Left renal cortex interstitium (tissue), 4 donors: ENCODE results near the gene TMX4. TPM values are rescaled to one million over a fixed set of nuclear protein-coding genes. Genes with fewer than 3 reads are reported as not detected.

ENCODE experiments used
- DNase-seq, 4 donors: peaks; one replicate each; pipeline ENCODE4 v3.0.0-alpha.2; 2013; ENCODE audit warnings: low read depth in 4 of 4, low spot score in 2 of 4, missing footprints in 1 of 4
- polyA plus RNA-seq, 4 donors: library from polyadenylated mRNA; unstranded; fragments of 120-200 nt; gene quantifications; one replicate each; pipeline ENCODE4 v1.2.1, GENCODE V29; 2013; ENCODE audit not compliant: insufficient read length in 4 of 4

The TMX4 gene
- polyA plus RNA-seq, 4 donors, result 50.0 to 114 (median 74.6) TPM

DNA sequence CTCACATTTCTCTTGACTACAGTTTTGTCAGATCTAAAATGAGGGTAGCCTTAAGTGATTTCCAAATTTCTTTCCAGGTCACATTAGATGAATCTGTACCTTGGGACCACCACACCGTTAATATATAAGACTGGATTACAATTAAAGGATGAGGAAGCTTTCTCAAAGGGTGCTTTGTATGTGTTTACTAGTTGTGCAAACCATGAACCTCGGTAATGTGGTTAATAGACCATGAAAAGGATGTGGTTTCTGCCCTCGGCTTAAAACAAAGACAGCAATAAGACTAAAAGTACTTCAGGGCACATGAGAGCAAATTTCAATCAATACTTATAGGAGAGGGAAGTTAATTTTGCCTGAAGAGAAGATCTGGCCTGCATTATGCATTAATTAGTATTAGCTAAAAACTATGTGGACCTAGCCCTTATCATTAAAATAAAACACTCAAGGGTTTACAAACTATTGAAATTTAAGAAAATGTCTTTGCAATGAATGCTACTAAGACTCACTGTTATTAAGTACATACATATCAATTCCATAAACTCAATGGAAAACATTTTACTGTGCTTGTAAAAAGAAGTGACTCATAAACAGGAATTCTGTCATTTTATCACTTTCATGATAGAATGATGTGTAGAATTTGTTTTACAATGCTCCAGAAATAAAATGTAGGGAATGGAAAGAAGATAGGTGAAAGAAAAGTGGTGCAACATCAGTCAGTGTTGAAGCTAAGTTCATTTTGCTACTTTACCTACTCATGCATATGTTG, 936 bp upstream of the TMX4 start:
- no peak for DNase-seq

- no peak for DNase-seq
Measured at GRCh38 chr20:8019998-8020247, 362 bp upstream of the TMX4 start.

- DNase-seq, result peak; percentile 63 to 80 (median 70)
Measured at GRCh38 chr20:8018958-8019245, 659 bp downstream of the TMX4 start.

GRCh38 chr20:8012724-8013123, 6.8 kb downstream of the TMX4 start:
- no peak for DNase-seq

GRCh38 chr20:8008733-8009132, 10.8 kb downstream of the TMX4 start:
- no peak for DNase-seq

DNA sequence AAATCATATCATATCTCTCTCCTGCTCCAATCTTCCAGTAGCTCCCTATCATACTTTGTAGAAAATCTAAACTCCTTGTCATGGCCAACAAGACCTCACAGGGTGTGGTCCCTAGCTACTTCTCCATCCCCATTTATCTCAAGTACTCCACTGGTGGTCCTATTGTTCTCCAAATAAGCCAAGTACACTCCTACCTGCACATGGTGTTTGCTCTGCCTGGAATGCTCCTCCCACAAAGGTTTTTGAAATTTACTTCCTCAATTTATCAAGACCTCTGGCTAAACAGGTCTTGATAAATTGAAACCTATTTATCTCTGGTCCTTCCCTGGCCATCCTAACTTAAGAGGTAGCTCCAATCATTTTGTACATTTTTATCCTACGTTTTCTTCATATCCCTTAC, 12.1 kb downstream of the TMX4 start:
- DNase-seq, result no peak

GRCh38 chr20:8005575-8006366, 13.8 kb downstream of the TMX4 start:
- no peak for DNase-seq

- no peak for DNase-seq
Measured at GRCh38 chr20:8005033-8005432, 14.5 kb downstream of the TMX4 start.

DNA sequence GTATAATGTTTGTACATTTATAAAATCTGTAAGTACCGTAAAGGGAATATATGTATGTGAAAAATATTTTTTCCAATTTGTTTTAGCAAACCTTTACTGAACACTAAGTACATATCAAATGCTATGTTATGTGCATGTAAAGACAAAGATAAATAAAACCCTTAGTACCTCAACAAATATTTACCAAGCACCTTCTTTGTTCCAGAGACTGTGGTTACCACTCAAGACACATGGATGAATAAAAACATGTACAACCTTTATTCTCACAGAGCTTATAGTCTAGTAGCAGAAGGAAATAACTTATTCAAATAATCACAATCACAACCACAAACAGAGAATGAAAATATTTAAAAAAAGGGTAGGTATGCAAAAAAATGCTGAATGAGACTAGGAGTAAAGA, 17.5 kb downstream of the TMX4 start:
- no peak for DNase-seq

GRCh38 chr20:8000796-8001195, 18.8 kb downstream of the TMX4 start:
- no peak for DNase-seq

DNA sequence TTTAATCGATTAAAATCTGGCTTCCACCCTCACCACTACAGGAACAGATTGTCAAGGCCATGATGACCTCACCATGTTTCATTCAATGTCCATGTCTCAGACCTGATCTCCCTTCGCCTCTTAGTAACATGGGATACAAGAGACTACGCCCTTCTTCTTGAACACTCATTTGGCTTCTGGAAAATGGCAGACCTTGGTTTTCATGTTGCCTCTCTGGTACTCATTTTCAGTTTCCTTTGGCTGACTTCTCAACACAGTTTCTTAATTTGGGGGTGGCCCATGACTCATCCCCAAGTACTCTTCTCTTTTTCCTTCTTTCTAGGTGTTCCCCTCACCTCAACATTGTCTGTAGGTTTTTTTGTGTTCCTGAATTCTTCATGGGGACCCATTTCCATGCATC, 22.7 kb downstream of the TMX4 start:
- no peak for DNase-seq

- DNase-seq, result no peak
Measured at GRCh38 chr20:7994809-7995208, 24.8 kb downstream of the TMX4 start.

- DNase-seq, result no peak
Measured at GRCh38 chr20:7993703-7994102, 25.9 kb downstream of the TMX4 start.

DNA sequence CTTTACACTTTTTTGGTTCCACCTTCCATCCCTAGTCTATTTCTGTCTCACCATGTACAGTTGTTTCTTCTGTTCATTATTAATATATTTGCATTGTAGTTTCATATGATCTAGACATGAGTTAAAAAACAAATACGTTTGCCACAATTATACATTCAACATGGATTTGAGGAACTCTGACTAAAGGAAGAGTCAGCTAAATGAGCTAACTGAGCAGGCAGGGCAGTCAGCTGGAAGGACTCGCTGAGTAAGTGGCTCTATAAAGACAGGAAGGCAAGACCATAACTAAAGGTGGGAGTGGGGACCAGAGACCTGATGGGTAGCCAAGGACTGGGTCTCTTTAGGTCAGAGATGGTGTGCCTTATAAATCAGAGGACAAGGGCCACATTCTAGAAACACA, 26.3 kb downstream of the TMX4 start:
- no peak for DNase-seq

DNA sequence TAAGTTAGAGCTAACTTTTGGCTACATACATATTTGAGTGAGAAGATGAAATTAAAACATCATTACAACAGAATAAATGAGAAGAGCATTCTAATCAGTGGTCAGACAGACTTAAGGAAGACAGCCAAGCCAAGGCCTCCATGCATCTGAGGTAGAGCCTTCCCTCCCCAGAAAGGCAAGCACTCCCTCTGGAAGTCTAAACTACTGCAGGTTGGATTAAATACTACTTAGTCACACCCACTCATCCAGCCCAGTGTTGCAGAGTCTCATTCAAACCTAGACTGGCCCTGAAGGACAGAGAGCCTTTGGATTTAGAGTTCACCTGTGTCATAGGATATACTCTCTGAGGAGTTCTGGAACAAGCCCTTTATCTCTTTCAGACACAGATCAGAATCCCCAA, 29.2 kb downstream of the TMX4 start:
- DNase-seq, result no peak

DNA sequence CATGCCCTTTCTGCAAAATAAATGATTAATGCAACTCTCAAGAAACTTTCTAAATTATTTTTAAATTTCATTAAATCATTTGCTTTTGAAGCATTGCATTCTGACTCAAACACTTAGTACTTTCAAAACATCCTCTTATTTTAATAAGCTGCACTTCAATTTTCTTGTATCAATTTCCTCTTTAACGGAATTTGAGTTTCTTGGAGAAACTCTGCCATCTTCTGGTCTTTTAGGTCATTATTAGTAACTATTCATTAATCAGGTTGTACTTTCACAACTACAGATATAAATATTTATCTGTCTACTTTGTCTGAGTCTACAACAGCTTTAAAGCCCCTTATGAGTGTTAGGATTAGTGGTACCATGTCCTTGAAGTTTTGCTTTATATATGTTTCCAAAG, 30.2 kb downstream of the TMX4 start:
- no peak for DNase-seq

DNA sequence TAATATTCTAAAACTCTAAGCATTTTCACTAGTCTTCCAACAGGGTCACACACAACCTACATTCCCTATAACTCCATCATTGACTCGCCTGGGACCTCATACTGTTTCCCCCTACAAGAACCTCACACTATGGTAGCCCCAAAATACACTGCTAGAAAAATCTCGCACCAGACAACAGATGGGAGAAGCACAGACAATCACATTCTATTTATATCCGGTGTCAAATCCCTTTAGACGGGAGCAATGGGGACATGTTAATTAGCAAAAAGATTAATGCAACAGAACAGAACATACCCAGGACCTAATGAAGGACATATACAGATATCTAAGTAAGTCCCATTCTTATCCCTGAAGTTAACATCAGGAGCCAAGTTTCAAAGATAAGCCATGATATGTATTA, 33.6 kb downstream of the TMX4 start:
- DNase-seq, result no peak

DNA sequence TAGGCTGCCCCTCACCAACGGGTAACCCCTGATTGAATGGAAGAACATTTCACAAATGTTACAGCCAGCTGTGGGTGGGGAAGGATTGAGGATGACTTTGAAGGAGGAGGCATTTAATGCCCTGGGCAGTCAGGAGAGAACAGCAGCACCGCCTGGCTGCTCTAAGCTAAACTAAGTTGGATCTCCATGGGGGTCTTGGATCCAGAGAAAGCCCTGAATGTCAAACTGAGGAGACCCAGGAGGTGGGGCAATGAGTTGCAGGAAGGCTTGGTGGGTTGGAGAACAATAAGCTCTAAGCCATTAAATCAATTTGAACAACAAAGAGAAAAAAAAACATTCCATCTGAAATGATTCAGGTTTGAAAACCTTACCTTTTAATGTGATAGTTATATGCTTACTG, 35.4 kb downstream of the TMX4 start:
- DNase-seq, result no peak

DNA sequence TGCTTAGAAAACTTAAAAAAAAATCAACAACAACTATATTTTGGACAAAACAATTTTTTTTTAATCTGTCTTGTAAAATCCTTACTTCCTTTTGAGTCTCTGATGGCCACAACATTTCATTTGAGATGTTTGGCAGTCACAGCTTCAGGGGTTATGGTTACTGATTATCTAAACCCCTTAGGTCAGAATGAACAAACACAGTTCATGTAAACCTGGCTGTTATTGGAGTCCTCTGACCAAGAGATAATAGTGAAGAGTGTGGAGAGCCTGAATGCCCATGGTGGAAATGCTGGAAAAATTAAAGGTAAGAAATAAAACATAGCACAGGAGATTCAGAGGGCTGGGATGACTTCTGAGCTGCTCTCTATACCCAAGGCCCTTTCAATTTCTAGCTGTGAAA, 38.2 kb downstream of the TMX4 start:
- no peak for DNase-seq

GRCh38 chr20:7980332-7981046, 39.1 kb downstream of the TMX4 start:
- peak in 1 of 4 donors; percentile 9 for DNase-seq

- no peak for DNase-seq
Measured at GRCh38 chr20:7977709-7978108, 41.9 kb downstream of the TMX4 start.

DNA sequence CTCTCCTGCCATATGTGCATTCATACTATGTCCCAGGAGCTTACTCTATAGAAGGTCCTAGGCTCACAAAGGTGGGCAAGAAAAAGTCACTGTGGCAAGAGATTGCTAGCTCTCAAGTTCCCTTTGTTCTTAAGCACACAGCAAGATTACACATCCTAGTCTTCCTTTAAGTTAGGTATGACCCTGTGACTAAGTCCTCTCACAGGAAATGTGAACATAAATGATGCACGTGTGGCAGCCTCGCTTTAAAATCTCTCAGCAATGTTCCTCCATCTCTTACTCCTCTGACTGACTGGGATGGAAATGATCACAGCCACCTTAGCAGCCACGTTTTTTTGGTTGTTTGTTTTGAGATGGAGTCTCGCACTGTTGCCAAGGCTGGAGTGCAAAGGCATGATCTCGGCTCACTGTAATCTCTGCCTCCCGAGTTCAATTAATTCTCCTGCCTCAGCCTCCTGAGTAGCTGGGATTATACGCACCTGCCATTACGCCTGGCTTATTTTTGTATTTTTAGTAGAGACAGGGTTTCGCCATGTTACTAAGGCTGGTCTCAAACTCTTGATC, 43.6 kb downstream of the TMX4 start:
- no peak for DNase-seq
